DOHH2 (cell line): ENCODE results near the gene BTRC.
"Not testable (repeated sequence)": the region's sequence is repeated elsewhere in the genome, so short reads cannot be mapped to it uniquely, and the experiment has no call there.

Source experiments
- H3F3A ChIP-seq: fragments of 200-600 bp; sonication (generic), shearing (Covaris generic); 2 replicates; pipeline ENCODE4 v1.6.0; 2016; ENCODE audit warnings: antibody characterized with exemption, mild to moderate bottlenecking; ENCODE audit not compliant: control insufficient read depth, insufficient read depth
- H3K27ac ChIP-seq: fragments of 200-600 bp; sonication (generic); 2 replicates; pipeline ENCODE4 v1.5.1; 2014; ENCODE audit warnings: low read depth, mild to moderate bottlenecking, low read length, moderate library complexity
- H3K27me3 ChIP-seq: fragments of 200-600 bp; sonication (generic); 2 replicates; pipeline ENCODE4 v1.6.1; 2014; ENCODE audit warnings: mild to moderate bottlenecking, low read length, mixed read lengths; ENCODE audit not compliant: control insufficient read depth
- H3K36me3 ChIP-seq: fragments of 200-600 bp; sonication (generic); 2 replicates; pipeline ENCODE4 v1.6.1; 2014; ENCODE audit warnings: mild to moderate bottlenecking, low read length, moderate library complexity, mixed read lengths; ENCODE audit not compliant: control insufficient read depth
- H3K4me1 ChIP-seq: fragments of 200-600 bp; sonication (generic); 2 replicates; pipeline ENCODE4 v1.6.1; 2014; ENCODE audit warnings: mild to moderate bottlenecking, low read length, mixed read lengths; ENCODE audit not compliant: control insufficient read depth
- H3K4me2 ChIP-seq: fragments of 200-600 bp; sonication (generic); 2 replicates; pipeline ENCODE4 v1.6.0; 2014; ENCODE audit warnings: mild to moderate bottlenecking, low read length, moderate library complexity
- H3K4me3 ChIP-seq: fragments of 200-600 bp; sonication (generic); 2 replicates; pipeline ENCODE4 v1.5.1; 2014; ENCODE audit warnings: mild to moderate bottlenecking, low read length, mixed read lengths
- H3K79me2 ChIP-seq: fragments of 200-600 bp; sonication (generic); 2 replicates; pipeline ENCODE4 v1.6.1; 2014; ENCODE audit warnings: mild to moderate bottlenecking, low read length, mixed read lengths; ENCODE audit not compliant: control insufficient read depth
- H3K9me2 ChIP-seq: fragments of 200-600 bp; sonication (generic); replicated peaks from 2 replicates; pipeline ENCODE4 v1.6.1; 2014; ENCODE audit warnings: mild to moderate bottlenecking, low read length, mixed read lengths; ENCODE audit not compliant: control insufficient read depth
- H3K9me3 ChIP-seq: fragments of 200-600 bp; sonication (generic); 2 replicates; pipeline ENCODE4 v1.6.1; 2014; ENCODE audit warnings: antibody characterized with exemption, low read length, mixed read lengths; ENCODE audit not compliant: control insufficient read depth, insufficient read depth
- H4K20me1 ChIP-seq: fragments of 200-600 bp; sonication (generic); 2 replicates; pipeline ENCODE4 v1.6.0; 2014; ENCODE audit warnings: low read depth, mild to moderate bottlenecking, antibody characterized with exemption, low read length, moderate library complexity; ENCODE audit not compliant: control insufficient read depth, insufficient read depth
- CTCF ChIP-seq: fragments of 200-600 bp; sonication (generic); IDR thresholded peaks from one replicate; pipeline ENCODE4 v1.5.1; 2014; ENCODE audit warnings: antibody characterized with exemption, mild to moderate bottlenecking, low read depth, low read length; ENCODE audit not compliant: poor library complexity, severe bottlenecking
- EZH2phosphoT487 ChIP-seq: fragments of 200-600 bp; sonication (generic); IDR thresholded peaks from 2 replicates; pipeline ENCODE4 v1.6.1; 2017; ENCODE audit warnings: borderline replicate concordance, mild to moderate bottlenecking, antibody characterized with exemption, low read length, moderate library complexity, mixed read lengths

Gene BTRC

GRCh38 chr10:101388676-101389276, 34.8 kb downstream of the BTRC start:
- Histone ChIP-seq H3K27ac (no peak overlapping the region), H3K9me2 (no peaks in the 10 kb centered on the region), H3K4me1 (no peaks in the 10 kb centered on the region), H3F3A (no peaks in the 10 kb centered on the region), H3K4me3 (no peak overlapping the region), H3K9me3 (no peaks in the 10 kb centered on the region), H3K36me3 (no peaks in the 10 kb centered on the region), H3K27me3 (no peaks in the 10 kb centered on the region), H3K4me2 (no peak overlapping the region), H3K79me2 (no peaks in the 10 kb centered on the region), H4K20me1 (0 out of 2 replicates have a peak, but pooled peaks cover 2% of the 10 kb centered on the region)
- TF ChIP-seq EZH2phosphoT487 (no peak), CTCF (no peak)

GRCh38 chr10:101389532-101389931, 35.6 kb downstream of the BTRC start:
- not testable (repeated sequence) for H3K27me3 ChIP-seq, H3K9me2 ChIP-seq, H3K36me3 ChIP-seq, H4K20me1 ChIP-seq, H3K4me2 ChIP-seq, H3K79me2 ChIP-seq, H3K4me3 ChIP-seq, H3K27ac ChIP-seq, H3K9me3 ChIP-seq, H3F3A ChIP-seq, H3K4me1 ChIP-seq

DNA sequence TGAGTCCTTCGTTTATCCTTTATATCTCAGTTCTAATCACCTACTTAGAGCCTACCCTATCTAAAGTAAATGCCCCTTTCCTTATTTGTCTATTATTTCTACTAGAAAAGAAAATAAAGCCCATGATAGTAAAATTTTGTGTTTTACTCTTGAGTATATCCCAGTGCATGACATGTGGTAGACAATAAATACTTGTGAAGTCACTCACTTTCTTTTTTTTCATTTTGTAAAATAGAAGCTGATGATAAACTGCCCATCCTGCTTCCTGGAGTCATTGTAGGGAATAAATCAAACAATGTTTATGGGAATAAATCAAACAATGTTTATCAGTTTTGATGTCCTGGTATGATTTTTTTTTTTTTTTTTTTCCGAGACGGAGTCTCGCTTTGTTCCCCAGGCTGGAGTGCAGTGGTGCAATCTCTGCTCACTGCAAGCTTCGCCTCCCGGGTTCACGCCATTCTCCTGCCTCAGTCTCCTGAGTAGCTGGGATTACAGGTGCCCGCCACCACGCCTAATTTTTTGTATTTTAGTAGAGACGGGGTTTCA, 36.1 kb downstream of the BTRC start:
- no peaks in the 10 kb centered on the region for H3K27me3 ChIP-seq
- no peaks in the 10 kb centered on the region for H3F3A ChIP-seq
- H3K4me1 ChIP-seq: no peaks in the 10 kb centered on the region
- no peaks in the 10 kb centered on the region for H3K9me2 ChIP-seq
- TF ChIP-seq EZH2phosphoT487 (no peak), CTCF (no peak)
- no peaks in the 10 kb centered on the region for H3K9me3 ChIP-seq
- no peak overlapping the region for H3K4me3 ChIP-seq
- 0 out of 2 replicates have a peak, but pooled peaks cover 2% of the 10 kb centered on the region for H4K20me1 ChIP-seq
- no peaks in the 10 kb centered on the region for H3K36me3 ChIP-seq
- no peak overlapping the region for H3K4me2 ChIP-seq
- no peaks in the 10 kb centered on the region for H3K79me2 ChIP-seq
- no peak overlapping the region for H3K27ac ChIP-seq

DNA sequence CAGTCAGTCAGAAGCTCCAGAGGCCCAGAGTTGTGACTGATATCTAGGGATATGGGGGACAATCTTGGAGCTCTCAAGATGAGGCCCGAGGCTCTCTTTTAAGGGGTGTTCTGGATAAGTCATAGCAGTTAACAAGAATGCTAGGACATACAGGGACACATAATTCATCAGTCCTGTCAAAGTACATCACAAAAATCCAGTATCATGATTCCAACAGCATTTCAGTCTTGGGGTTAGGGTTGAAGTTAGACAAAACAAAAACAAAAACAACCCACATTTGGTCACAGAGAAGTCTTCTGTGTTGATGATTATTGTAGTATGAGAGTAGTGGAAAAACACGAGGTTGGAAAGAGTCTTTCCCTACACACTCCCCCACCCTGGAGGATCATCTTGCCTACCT, 39.4 kb downstream of the BTRC start:
- Histone ChIP-seq H4K20me1 (0 out of 2 replicates have a peak, but pooled peaks cover 2% of the 10 kb centered on the region), H3K79me2 (no peaks in the 10 kb centered on the region), H3K9me3 (no peaks in the 10 kb centered on the region)

More for the DNA sequence above, 39.4 kb downstream of the BTRC start:
- no peak overlapping the region for H3K27ac ChIP-seq
- H3K4me2 ChIP-seq: no peak overlapping the region
- H3F3A ChIP-seq: no peaks in the 10 kb centered on the region
- H3K36me3 ChIP-seq: no peaks in the 10 kb centered on the region
- H3K4me1 ChIP-seq: no peaks in the 10 kb centered on the region
- no peak overlapping the region for H3K4me3 ChIP-seq
- no peak for TF ChIP-seq CTCF
- TF ChIP-seq EZH2phosphoT487: no peak
- no peaks in the 10 kb centered on the region for H3K9me2 ChIP-seq
- H3K27me3 ChIP-seq: no peaks in the 10 kb centered on the region
